SU-DHL-6 (cell line): Measurements from ENCODE around the gene CDC42.

Source experiments
- H2AFZ ChIP-seq: fragments of 200-600 bp; sonication (generic); 2 replicates; pipeline ENCODE4 v1.6.1; 2014; ENCODE audit warnings: low read depth, mild to moderate bottlenecking, moderate library complexity, mixed read lengths, antibody characterized with exemption, low read length; ENCODE audit not compliant: severe bottlenecking
- H3F3A ChIP-seq: fragments of 200-600 bp; shearing (Covaris generic); 2 replicates; pipeline ENCODE4 v1.6.0; 2016; ENCODE audit warnings: antibody characterized with exemption, mild to moderate bottlenecking; ENCODE audit not compliant: insufficient read depth
- H3K27ac ChIP-seq: fragments of 200-600 bp; sonication (generic); 2 replicates; pipeline ENCODE4 v1.5.1; 2016; ENCODE audit warnings: low read depth, mild to moderate bottlenecking, low read length, moderate library complexity, mixed read lengths
- H3K27me3 ChIP-seq: fragments of 200-600 bp; sonication (generic), shearing (Covaris generic); 2 replicates; pipeline ENCODE4 v1.6.0; 2014; ENCODE audit warnings: mild to moderate bottlenecking, low read length
- H3K36me3 ChIP-seq: fragments of 200-600 bp; sonication (generic); 2 replicates; pipeline ENCODE4 v1.6.1; 2014; ENCODE audit warnings: mild to moderate bottlenecking, low read length, mixed read lengths
- H3K4me2 ChIP-seq: fragments of 300-600, 200-600 bp; shearing (Covaris generic), sonication (generic); 2 replicates; pipeline ENCODE4 v1.6.0; 2014; ENCODE audit warnings: low read length, low read depth, mild to moderate bottlenecking; ENCODE audit not compliant: poor library complexity, severe bottlenecking
- H3K4me3 ChIP-seq: fragments of 200-600 bp; sonication (generic); 2 replicates; pipeline ENCODE4 v1.5.1; 2014; ENCODE audit warnings: antibody characterized with exemption, low read length, mild to moderate bottlenecking, mixed read lengths; ENCODE audit not compliant: insufficient read depth, poor library complexity, severe bottlenecking
- H3K79me2 ChIP-seq: fragments of 200-600 bp; sonication (generic); 2 replicates; pipeline ENCODE4 v1.6.1; 2014; ENCODE audit warnings: mild to moderate bottlenecking, low read length, moderate library complexity; ENCODE audit not compliant: insufficient read depth
- H3K9ac ChIP-seq: fragments of 200-600 bp; sonication (generic); 2 replicates; pipeline ENCODE4 v1.7.0; 2014; ENCODE audit warnings: mild to moderate bottlenecking, low read length
- H3K9me2 ChIP-seq: fragments of 200-600 bp; sonication (generic); replicated peaks from 2 replicates; pipeline ENCODE4 v1.6.1; 2014; ENCODE audit warnings: low read length; ENCODE audit not compliant: insufficient read depth
- H3K9me3 ChIP-seq: fragments of 200-600 bp; sonication (generic); 2 replicates; pipeline ENCODE4 v1.6.1; 2014; ENCODE audit warnings: low read length, mixed read lengths; ENCODE audit not compliant: insufficient read depth
- H4K20me1 ChIP-seq: fragments of 200-600 bp; sonication (generic); 2 replicates; pipeline ENCODE4 v1.6.1; 2014; ENCODE audit warnings: low read depth, mild to moderate bottlenecking, antibody characterized with exemption, low read length, moderate library complexity, mixed read lengths
- CTCF ChIP-seq: fragments of 200-600 bp; sonication (generic); IDR thresholded peaks from one replicate; pipeline ENCODE4 v1.5.1; 2017; ENCODE audit warnings: antibody characterized with exemption, mild to moderate bottlenecking, low read length, moderate library complexity; ENCODE audit not compliant: insufficient read depth, poor library complexity, severe bottlenecking
- EZH2phosphoT487 ChIP-seq: fragments of 200-600 bp; sonication (generic), shearing (Covaris generic); conservative IDR thresholded peaks from 2 replicates; pipeline ENCODE4 v1.6.1; 2018; ENCODE audit warnings: mild to moderate bottlenecking, antibody characterized with exemption, low read length, moderate library complexity, mixed read lengths

The CDC42 gene

GRCh38 chr1:22105611-22106207 is 53.2 kb downstream of the CDC42 start:
- Histone ChIP-seq H2AFZ (no peak overlapping the region), H3K79me2 (peaks cover 21% of the 10 kb centered on the region; the same call in 1 of the 2 replicates), H3K4me2 (no peak overlapping the region), H4K20me1 (no peaks in the 10 kb centered on the region; the same call in 1 of the 2 replicates), H3K9me2 (no peaks in the 10 kb centered on the region), H3K27ac (no peak overlapping the region), H3K27me3 (no peaks in the 10 kb centered on the region), H3K36me3 (no peaks in the 10 kb centered on the region), H3F3A (no peaks in the 10 kb centered on the region), H3K4me3 (no peak overlapping the region), H3K9me3 (no peaks in the 10 kb centered on the region), H3K9ac (no peak overlapping the region)
- TF ChIP-seq CTCF = peak; percentile 58
- no peak for TF ChIP-seq EZH2phosphoT487

GRCh38 chr1:22107126-22107525 is 54.6 kb downstream of the CDC42 start:
- Histone ChIP-seq H4K20me1 (no peaks in the 10 kb centered on the region; the same call in 1 of the 2 replicates), H3K4me2 (no peak overlapping the region), H3F3A (no peaks in the 10 kb centered on the region), H3K9me2 (no peaks in the 10 kb centered on the region), H2AFZ (no peak overlapping the region), H3K79me2 (0 out of 2 replicates have a peak, but pooled peaks cover 16% of the 10 kb centered on the region), H3K4me3 (no peak overlapping the region), H3K9ac (no peak overlapping the region), H3K27ac (no peak overlapping the region), H3K36me3 (no peaks in the 10 kb centered on the region), H3K9me3 (no peaks in the 10 kb centered on the region), H3K27me3 (no peaks in the 10 kb centered on the region)
- TF ChIP-seq EZH2phosphoT487 (no peak), CTCF (no peak)

GRCh38 chr1:22108339-22109105 is 56.0 kb downstream of the CDC42 start:
- Histone ChIP-seq H3K4me2 (no peak overlapping the region), H3K9ac (no peak overlapping the region), H3K27ac (no peak overlapping the region), H3K4me3 (no peak overlapping the region), H2AFZ (no peak overlapping the region), H4K20me1 (no peaks in the 10 kb centered on the region; the same call in 1 of the 2 replicates), H3F3A (no peaks in the 10 kb centered on the region), H3K9me3 (no peaks in the 10 kb centered on the region), H3K27me3 (no peaks in the 10 kb centered on the region), H3K36me3 (no peaks in the 10 kb centered on the region), H3K9me2 (no peaks in the 10 kb centered on the region), H3K79me2 (0 out of 2 replicates have a peak, but pooled peaks cover 16% of the 10 kb centered on the region)
- TF ChIP-seq EZH2phosphoT487 = no peak
- TF ChIP-seq CTCF = no peak
